Astrocyte (in vitro differentiated cells and primary cell): ENCODE data around the gene SMCO1. TPM values are rescaled to one million over a fixed set of nuclear protein-coding genes. Genes with fewer than 3 reads are reported as not detected.

Experiments used
- DNase-seq: peaks from one replicate; pipeline ENCODE4 v3.0.0-alpha.2; 2010; ENCODE audit warnings: low read depth
- FAIRE-seq: peaks from 2 replicates; lab custom pipeline; 2011; peaks lifted over from hg19 to GRCh38; lab: Jason Lieb, UNC
- H2AFZ ChIP-seq: 2 replicates; pipeline ENCODE4 v1.6.0; 2012; ENCODE audit warnings: low read depth, low read length, inconsistent platforms
- H3K27ac ChIP-seq: 2 replicates; pipeline ENCODE4 v1.5.1; 2011; ENCODE audit warnings: low read depth, low read length, inconsistent platforms
- H3K27me3 ChIP-seq: 2 replicates; pipeline ENCODE4 v1.6.0; 2011; ENCODE audit warnings: low read length, inconsistent platforms; ENCODE audit not compliant: insufficient read depth
- H3K36me3 ChIP-seq: 2 replicates; pipeline ENCODE4 v1.5.1; 2011; ENCODE audit warnings: low read length, inconsistent platforms; ENCODE audit not compliant: insufficient read depth
- H3K4me1 ChIP-seq: 2 replicates; pipeline ENCODE4 v1.5.1; 2011; ENCODE audit warnings: low read length, inconsistent platforms; ENCODE audit not compliant: insufficient read depth
- H3K4me2 ChIP-seq: 2 replicates; pipeline ENCODE4 v1.6.0; 2012; ENCODE audit warnings: low read length, inconsistent platforms
- H3K4me3 ChIP-seq: 2 replicates; pipeline ENCODE4 v1.5.1; 2011; ENCODE audit warnings: low read depth, mild to moderate bottlenecking, low read length, inconsistent platforms; ENCODE audit not compliant: insufficient read depth
- H3K79me2 ChIP-seq: 2 replicates; pipeline ENCODE4 v1.6.0; 2012; ENCODE audit warnings: mild to moderate bottlenecking, low read length, inconsistent platforms; ENCODE audit not compliant: insufficient read depth
- H3K9ac ChIP-seq: 2 replicates; pipeline ENCODE4 v1.6.0; 2012; ENCODE audit warnings: mild to moderate bottlenecking, low read length, inconsistent platforms
- H3K9me3 ChIP-seq: 2 replicates; pipeline ENCODE4 v1.5.1; 2012; ENCODE audit warnings: low read depth, mild to moderate bottlenecking, low read length, inconsistent platforms; ENCODE audit not compliant: insufficient read depth
- H4K20me1 ChIP-seq: 2 replicates; pipeline ENCODE4 v1.6.0; 2012; ENCODE audit warnings: low read length, inconsistent platforms; ENCODE audit not compliant: insufficient read depth
- H3K27ac Mint-ChIP-seq: one replicate; pipeline ENCODE4 v1.8.0; 2021; ENCODE audit warnings: mild to moderate bottlenecking, mixed read lengths; ENCODE audit not compliant: unreplicated experiment
- H3K27me3 Mint-ChIP-seq: one replicate; pipeline ENCODE4 v1.8.0; 2021; ENCODE audit warnings: low read depth, mixed read lengths; ENCODE audit not compliant: unreplicated experiment
- H3K36me3 Mint-ChIP-seq: one replicate; pipeline ENCODE4 v1.8.0; 2021; ENCODE audit warnings: low read depth, mixed read lengths; ENCODE audit not compliant: unreplicated experiment
- H3K4me1 Mint-ChIP-seq: one replicate; pipeline ENCODE4 v1.8.0; 2021; ENCODE audit warnings: low read depth, mixed read lengths; ENCODE audit not compliant: unreplicated experiment
- H3K4me3 Mint-ChIP-seq: one replicate; pipeline ENCODE4 v1.8.0; 2021; ENCODE audit warnings: mild to moderate bottlenecking, moderate library complexity, mixed read lengths; ENCODE audit not compliant: unreplicated experiment
- H3K9me3 Mint-ChIP-seq: one replicate; pipeline ENCODE4 v1.8.0; 2021; ENCODE audit warnings: mild to moderate bottlenecking, mixed read lengths; ENCODE audit not compliant: unreplicated experiment
- EZH2 ChIP-seq: IDR thresholded peaks from 2 replicates; pipeline ENCODE4 v1.6.1; 2012; ENCODE audit warnings: mild to moderate bottlenecking, low read length, inconsistent platforms; ENCODE audit not compliant: insufficient read depth
- total RNA-seq: library from RNA; stranded (reverse); gene quantifications from 2 replicates; pipeline ENCODE4 v1.2.1, GENCODE V29; 2021
- TF ChIP-seq, protein P1 (sequence below): IDR thresholded peaks from 2 replicates; pipeline ENCODE4 v1.5.1; 2011; ENCODE audit warnings: low read depth, mild to moderate bottlenecking, inconsistent platforms, low read length, moderate library complexity; ENCODE audit not compliant: insufficient read depth

SMCO1 gene
- total RNA-seq, 1 donor from 2014 or later = not detected

- H3K27ac Mint-ChIP-seq = no peak overlapping the region
- H3K4me1 ChIP-seq = no peaks in the 10 kb centered on the region
- no peak overlapping the region for H3K4me2 ChIP-seq
- no peaks in the 10 kb centered on the region for H3K27me3 Mint-ChIP-seq
- H3K4me3 Mint-ChIP-seq = no peak overlapping the region
- no peak overlapping the region for H2AFZ ChIP-seq
- FAIRE-seq (no peak), DNase-seq (no peak)
- H3K79me2 ChIP-seq = no peaks in the 10 kb centered on the region
- H4K20me1 ChIP-seq = no peaks in the 10 kb centered on the region
- H3K4me1 Mint-ChIP-seq = no peaks in the 10 kb centered on the region
- no peaks in the 10 kb centered on the region for H3K36me3 ChIP-seq
- no peak for TF ChIP-seq EZH2
- TF ChIP-seq, protein P1, sequence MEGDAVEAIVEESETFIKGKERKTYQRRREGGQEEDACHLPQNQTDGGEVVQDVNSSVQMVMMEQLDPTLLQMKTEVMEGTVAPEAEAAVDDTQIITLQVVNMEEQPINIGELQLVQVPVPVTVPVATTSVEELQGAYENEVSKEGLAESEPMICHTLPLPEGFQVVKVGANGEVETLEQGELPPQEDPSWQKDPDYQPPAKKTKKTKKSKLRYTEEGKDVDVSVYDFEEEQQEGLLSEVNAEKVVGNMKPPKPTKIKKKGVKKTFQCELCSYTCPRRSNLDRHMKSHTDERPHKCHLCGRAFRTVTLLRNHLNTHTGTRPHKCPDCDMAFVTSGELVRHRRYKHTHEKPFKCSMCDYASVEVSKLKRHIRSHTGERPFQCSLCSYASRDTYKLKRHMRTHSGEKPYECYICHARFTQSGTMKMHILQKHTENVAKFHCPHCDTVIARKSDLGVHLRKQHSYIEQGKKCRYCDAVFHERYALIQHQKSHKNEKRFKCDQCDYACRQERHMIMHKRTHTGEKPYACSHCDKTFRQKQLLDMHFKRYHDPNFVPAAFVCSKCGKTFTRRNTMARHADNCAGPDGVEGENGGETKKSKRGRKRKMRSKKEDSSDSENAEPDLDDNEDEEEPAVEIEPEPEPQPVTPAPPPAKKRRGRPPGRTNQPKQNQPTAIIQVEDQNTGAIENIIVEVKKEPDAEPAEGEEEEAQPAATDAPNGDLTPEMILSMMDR = no peak
- H3K9me3 ChIP-seq = peaks cover 27% of the 10 kb centered on the region
- peaks cover 3% of the 10 kb centered on the region for H3K36me3 Mint-ChIP-seq
- H3K27me3 ChIP-seq = no peaks in the 10 kb centered on the region
- H3K4me3 ChIP-seq = no peak overlapping the region
- H3K27ac ChIP-seq = no peak overlapping the region
- H3K9ac ChIP-seq = no peak overlapping the region
- peaks cover 25% of the 10 kb centered on the region for H3K9me3 Mint-ChIP-seq
These were observed 4.6 kb upstream of the SMCO1 start for GRCh38 chr3:196519718-196520082.

DNA sequence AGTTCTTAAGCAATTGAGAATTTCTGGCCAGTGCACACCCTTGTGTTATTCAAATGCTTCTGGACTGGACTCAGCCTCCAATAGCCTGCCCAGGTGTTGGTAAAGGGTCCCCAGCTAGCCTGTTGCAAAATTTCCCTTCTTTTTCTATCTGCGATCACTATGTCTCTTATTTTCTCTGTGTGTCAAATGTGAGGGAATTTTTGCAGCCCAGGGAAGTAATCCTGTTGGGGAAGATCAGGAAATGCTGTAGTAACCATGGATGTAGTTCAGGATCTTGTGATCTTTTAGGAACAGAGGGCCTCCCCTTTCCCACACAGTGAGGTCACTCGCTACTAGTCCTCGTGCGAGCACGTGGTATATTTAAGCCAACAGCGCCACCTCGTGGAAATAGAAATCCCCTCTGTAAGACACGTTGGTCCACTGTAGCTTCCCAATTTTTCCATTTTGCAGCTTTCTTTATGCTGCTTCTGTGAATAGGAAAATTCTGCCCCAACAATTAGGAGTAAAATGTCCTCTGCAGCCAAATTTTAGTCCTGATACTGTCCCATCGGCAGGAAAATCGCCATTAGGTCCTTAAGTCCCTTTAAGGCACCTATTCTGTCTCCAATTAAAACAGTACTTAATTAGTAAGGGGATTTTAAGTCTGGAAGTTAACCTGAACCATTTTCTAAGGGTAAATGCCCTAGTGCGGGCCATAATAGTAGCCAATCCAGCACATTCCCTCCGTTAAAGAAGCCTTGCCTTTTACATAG is 4.0 kb upstream of the SMCO1 start:
- Histone ChIP-seq H3K4me2 (no peak overlapping the region), H3K27me3 (no peaks in the 10 kb centered on the region), H2AFZ (no peak overlapping the region), H3K9ac (no peak overlapping the region), H3K4me1 (peaks cover 3% of the 10 kb centered on the region), H3K36me3 (no peaks in the 10 kb centered on the region), H4K20me1 (no peaks in the 10 kb centered on the region), H3K79me2 (no peaks in the 10 kb centered on the region), H3K9me3 (peaks cover 27% of the 10 kb centered on the region), H3K4me3 (no peak overlapping the region), H3K27ac (no peak overlapping the region)
- FAIRE-seq (no peak), DNase-seq (peak; percentile 25)
- H3K4me1 Mint-ChIP-seq = peaks cover under 1% of the 10 kb centered on the region
- H3K36me3 Mint-ChIP-seq = peaks cover 3% of the 10 kb centered on the region
- no peak for TF ChIP-seq EZH2
- TF ChIP-seq, protein P1 = peak; percentile 48
- no peak overlapping the region for H3K4me3 Mint-ChIP-seq
- H3K27me3 Mint-ChIP-seq = no peaks in the 10 kb centered on the region
- H3K9me3 Mint-ChIP-seq = peaks cover 25% of the 10 kb centered on the region
- H3K27ac Mint-ChIP-seq = no peak overlapping the region

- Histone ChIP-seq H3K4me1 (peaks cover 9% of the 10 kb centered on the region), H3K9me3 (peaks cover 27% of the 10 kb centered on the region), H4K20me1 (no peaks in the 10 kb centered on the region), H3K4me2 (no peak overlapping the region), H3K4me3 (no peak overlapping the region), H3K36me3 (no peaks in the 10 kb centered on the region), H3K9ac (no peak overlapping the region), H2AFZ (no peak overlapping the region), H3K27me3 (no peaks in the 10 kb centered on the region), H3K79me2 (no peaks in the 10 kb centered on the region), H3K27ac (no peak overlapping the region)
- TF ChIP-seq, protein P1 = no peak
- TF ChIP-seq EZH2 = no peak
- peaks cover 25% of the 10 kb centered on the region for H3K9me3 Mint-ChIP-seq
- DNase-seq (no peak), FAIRE-seq (no peak)
- H3K27me3 Mint-ChIP-seq = no peaks in the 10 kb centered on the region
- peaks cover 5% of the 10 kb centered on the region for H3K4me1 Mint-ChIP-seq
- H3K36me3 Mint-ChIP-seq = peaks cover 3% of the 10 kb centered on the region
- H3K27ac Mint-ChIP-seq = no peak overlapping the region
- H3K4me3 Mint-ChIP-seq = no peak overlapping the region
These were observed 2.8 kb upstream of the SMCO1 start for GRCh38 chr3:196517919-196518318.
